Activated CD4-positive, alpha-beta T cell treated with anti-CD3 and anti-CD28 coated beads for 36 hours (primary cell): ENCODE results near the gene DSCAML1. TPM values are rescaled to one million over a fixed set of nuclear protein-coding genes. Genes with fewer than 3 reads are reported as not detected.

Experiments
- ATAC-seq: fragments of 200-7000 bp; cut with Tn5 transposase; one replicate; pipeline ENCODE4 v1.10.0; 2021; ENCODE audit warnings: mild to moderate bottlenecking, moderate library complexity
- CTCF ChIA-PET: fragments of 350-600 bp; sonication (Branson Sonifier 250); formaldehyde crosslinking; loops from one replicate; lab custom pipeline; 2021; ENCODE audit warnings: antibody characterized with exemption; lab: Charles Lee
- POLR2A ChIA-PET: fragments of 350-600 bp; sonication (Branson Sonifier 250); formaldehyde crosslinking; loops from one replicate; lab custom pipeline; 2021; ENCODE audit warnings: antibody characterized with exemption, inconsistent platforms; lab: Charles Lee
- DNase-seq: peaks from one replicate; pipeline ENCODE4 v3.0.0-alpha.2; 2020
- H3K27ac Mint-ChIP-seq: one replicate; pipeline ENCODE4 v1.8.0; 2021; ENCODE audit warnings: mixed read lengths
- H3K27me3 Mint-ChIP-seq: one replicate; pipeline ENCODE4 v1.8.0; 2021; ENCODE audit warnings: mixed read lengths
- H3K36me3 Mint-ChIP-seq: one replicate; pipeline ENCODE4 v1.8.0; 2021; ENCODE audit warnings: low read depth, mixed read lengths
- H3K4me1 Mint-ChIP-seq: one replicate; pipeline ENCODE4 v1.8.0; 2021; ENCODE audit warnings: mixed read lengths
- H3K4me3 Mint-ChIP-seq: one replicate; pipeline ENCODE4 v1.8.0; 2021; ENCODE audit warnings: mild to moderate bottlenecking, moderate library complexity, mixed read lengths
- H3K9me3 Mint-ChIP-seq: one replicate; pipeline ENCODE4 v1.8.0; 2021; ENCODE audit warnings: low read depth, mixed read lengths
- intact Hi-C, 2 experiments: fragments of 100-400 bp; cut with DNase I in 1 of 2; cut with micrococcal nuclease in 1 of 2; formaldehyde crosslinking; loops; one replicate each; pipeline versions ENCODE4 v1.14.2 to v1.15.1; 2022 to 2024; cut with DNase I, micrococcal nuclease
- total RNA-seq, 2 experiments: library from RNA; stranded (reverse); gene quantifications; one replicate each; pipeline ENCODE4 v1.2.3, GENCODE V29; 2021

Gene DSCAML1
- total RNA-seq, 2 experiments from 2014 or later = 0.05 to 0.67 TPM

DNA sequence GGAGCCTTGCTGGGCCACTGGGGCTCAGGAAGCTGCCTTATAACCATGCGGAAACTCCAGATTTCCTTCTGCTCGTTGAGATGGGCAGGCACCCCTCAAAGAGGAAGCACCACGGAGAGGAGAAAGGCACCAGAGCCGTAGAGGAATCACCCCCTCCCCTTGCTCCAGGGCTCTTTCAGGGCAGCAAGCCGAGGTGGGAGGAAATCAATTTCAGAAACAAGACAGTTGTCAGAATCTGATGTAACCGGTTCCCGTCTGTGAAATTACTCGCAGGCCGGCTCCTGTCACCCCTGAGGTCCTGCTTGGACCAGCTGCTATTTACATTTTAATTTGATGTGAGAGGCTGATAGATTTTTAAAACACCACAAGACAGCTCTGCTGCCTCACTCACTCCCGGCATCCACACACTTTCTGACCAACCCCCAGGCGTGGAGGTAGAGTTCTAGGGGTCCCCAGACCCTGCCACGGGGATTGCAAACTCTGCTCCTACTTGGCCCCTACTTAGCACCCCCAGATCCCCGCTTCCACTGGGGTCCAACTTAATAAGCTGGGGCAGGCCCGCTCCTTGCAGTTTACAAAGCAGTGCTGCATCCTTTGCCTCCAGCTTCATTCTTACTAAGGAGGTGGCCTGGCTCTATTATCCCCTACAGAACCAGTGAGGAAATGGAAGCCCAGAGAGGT is 306.9 kb downstream of the DSCAML1 start:
- Mint-ChIP-seq H3K4me3 (no peak overlapping the region), H3K36me3 (no peaks in the 10 kb centered on the region), H3K4me1 (no peaks in the 10 kb centered on the region), H3K27me3 (peaks cover 6% of the 10 kb centered on the region), H3K9me3 (no peaks in the 10 kb centered on the region), H3K27ac (no peak overlapping the region)
- POLR2A ChIA-PET = no interaction called here
- CTCF ChIA-PET = interaction anchor here (1.4 kb wide), 1 partner anchor 64 kb away, joined by 5 read pairs; no protein-coding TSS in a partner anchor
- ATAC-seq (no peak), DNase-seq (no peak)
- intact Hi-C loops = no loop called here

DNA sequence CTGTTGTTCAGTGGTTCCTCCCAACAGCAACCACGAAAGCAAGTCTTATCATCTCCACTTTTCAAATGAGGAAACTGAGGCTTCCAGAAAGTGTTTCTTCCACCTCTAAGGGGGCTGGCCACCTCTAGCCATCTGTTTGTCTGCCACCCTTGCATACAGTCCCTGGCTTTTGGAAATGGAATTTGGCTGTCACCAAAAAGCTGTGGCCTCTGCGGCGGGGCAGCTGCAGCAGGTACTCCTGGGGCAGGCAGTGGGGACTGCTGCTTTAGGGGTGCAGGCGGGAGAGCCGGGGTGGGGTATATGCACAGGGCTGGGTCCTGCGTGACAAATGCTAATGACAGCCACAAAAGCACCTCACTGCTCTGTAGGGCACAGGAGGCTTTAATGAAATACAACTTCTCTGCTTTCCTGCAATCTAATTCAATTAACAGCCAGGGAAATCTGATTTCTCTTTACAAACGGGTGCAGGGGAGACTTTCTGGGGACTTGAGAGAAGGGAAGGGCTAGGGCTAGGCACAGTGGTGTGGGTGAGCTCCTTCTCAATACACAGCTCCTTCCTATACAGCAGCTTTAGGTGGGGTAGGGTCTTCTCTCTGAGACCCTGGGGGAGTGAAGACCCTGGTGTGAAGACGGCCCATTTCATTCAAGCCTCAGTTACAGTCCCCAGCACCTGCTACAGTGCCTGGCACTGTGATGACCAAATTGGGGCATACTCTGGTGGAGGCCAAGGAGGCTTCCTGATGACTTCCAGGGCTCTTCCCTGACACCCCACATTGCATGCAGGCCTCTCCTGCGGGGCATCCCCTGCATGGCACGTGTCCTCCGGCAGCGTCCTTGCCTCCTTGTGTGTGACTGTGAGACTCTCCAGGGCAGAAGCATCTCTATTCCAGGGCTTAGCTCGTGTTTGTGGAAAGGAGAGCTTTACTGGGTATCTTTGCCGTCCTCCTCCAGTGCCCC is 307.7 kb downstream of the DSCAML1 start:
- Mint-ChIP-seq H3K27me3 (peaks cover 6% of the 10 kb centered on the region), H3K27ac (no peak overlapping the region), H3K4me3 (no peak overlapping the region), H3K4me1 (no peaks in the 10 kb centered on the region), H3K36me3 (no peaks in the 10 kb centered on the region), H3K9me3 (no peaks in the 10 kb centered on the region)
- DNase-seq = no peak
- ChIA-PET CTCF (interaction anchor here (1.4 kb wide), 1 partner anchor 63 kb away, joined by 5 read pairs; no protein-coding TSS in a partner anchor), POLR2A (no interaction called here)
- ATAC-seq = no peak
- intact Hi-C loops = no loop called here

DNA sequence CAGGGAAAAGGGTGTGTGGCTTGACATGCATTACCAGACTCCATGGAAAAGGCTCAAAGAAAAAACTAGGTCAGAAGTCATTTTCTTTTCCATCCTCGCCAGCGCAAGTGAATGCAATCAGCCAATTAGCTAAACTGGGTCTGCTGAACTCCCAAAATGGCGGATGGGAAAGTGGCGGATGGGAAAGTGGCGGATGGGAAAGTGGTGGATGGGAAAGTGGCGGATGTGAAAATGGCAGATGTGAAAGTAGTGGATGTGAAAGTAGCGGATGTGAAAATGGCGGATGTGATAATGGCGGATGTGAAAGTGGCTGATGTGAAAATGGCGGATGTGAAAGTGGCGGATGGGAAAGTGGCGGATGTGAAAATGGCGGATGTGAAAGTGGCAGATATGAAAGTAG is 311.0 kb downstream of the DSCAML1 start:
- ATAC-seq = no peak
- no peaks in the 10 kb centered on the region for H3K36me3 Mint-ChIP-seq
- intact Hi-C loops = no loop called here
- H3K4me1 Mint-ChIP-seq = no peaks in the 10 kb centered on the region
- no peak overlapping the region for H3K4me3 Mint-ChIP-seq
- ChIA-PET CTCF (no interaction called here), POLR2A (no interaction called here)
- H3K27me3 Mint-ChIP-seq = peaks cover 6% of the 10 kb centered on the region
- no peak for DNase-seq
- H3K27ac Mint-ChIP-seq = no peak overlapping the region
- no peaks in the 10 kb centered on the region for H3K9me3 Mint-ChIP-seq

DNA sequence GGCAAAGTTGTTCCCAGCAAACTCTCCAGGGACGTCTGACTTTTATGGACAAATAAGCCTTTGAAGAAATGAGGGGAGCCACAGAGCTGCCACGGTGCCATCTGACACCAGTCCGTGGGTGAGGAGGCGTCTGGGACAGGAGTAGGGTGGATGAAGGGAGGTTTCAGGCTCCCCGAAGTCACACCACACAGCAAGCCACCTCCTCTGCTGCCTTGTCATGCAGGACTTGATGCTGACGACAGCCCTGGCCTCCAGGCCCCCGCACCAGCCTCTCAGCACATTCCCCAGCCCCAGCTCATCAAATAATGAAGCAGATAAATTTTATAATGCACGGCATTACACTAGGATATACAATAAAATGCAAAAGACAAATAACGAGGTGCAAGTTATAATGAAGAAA is 312.9 kb downstream of the DSCAML1 start:
- no peak for ATAC-seq
- no peaks in the 10 kb centered on the region for H3K9me3 Mint-ChIP-seq
- H3K36me3 Mint-ChIP-seq = no peaks in the 10 kb centered on the region
- POLR2A ChIA-PET = no interaction called here
- no peaks in the 10 kb centered on the region for H3K27me3 Mint-ChIP-seq
- H3K4me3 Mint-ChIP-seq = no peak overlapping the region
- CTCF ChIA-PET = interaction anchor here (1.2 kb wide), 1 partner anchor 58 kb away, joined by 7 read pairs; no protein-coding TSS in a partner anchor
- H3K4me1 Mint-ChIP-seq = no peaks in the 10 kb centered on the region
- no peak for DNase-seq
- intact Hi-C loops = no loop called here
- no peak overlapping the region for H3K27ac Mint-ChIP-seq

DNA sequence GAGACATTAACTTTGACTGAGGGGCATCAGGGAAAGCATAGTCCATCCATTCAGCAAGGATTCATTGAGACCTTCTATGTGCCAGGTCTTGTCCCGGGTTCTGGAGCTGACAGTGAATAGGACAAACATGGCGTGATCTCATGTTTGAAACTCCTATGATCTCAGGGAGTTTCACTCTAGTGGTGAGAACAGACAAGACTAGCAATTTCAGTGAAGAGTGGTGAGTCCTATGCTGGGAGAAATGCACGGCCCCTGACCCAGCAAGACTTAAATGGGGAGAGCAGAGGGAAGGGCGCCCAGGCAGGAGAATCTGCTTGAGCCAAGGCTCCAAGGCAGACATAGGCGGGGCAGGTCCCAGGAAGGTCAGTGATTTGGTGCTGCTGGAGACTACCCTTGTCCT is 313.6 kb downstream of the DSCAML1 start:
- POLR2A ChIA-PET = no interaction called here
- no peak overlapping the region for H3K4me3 Mint-ChIP-seq

DNA sequence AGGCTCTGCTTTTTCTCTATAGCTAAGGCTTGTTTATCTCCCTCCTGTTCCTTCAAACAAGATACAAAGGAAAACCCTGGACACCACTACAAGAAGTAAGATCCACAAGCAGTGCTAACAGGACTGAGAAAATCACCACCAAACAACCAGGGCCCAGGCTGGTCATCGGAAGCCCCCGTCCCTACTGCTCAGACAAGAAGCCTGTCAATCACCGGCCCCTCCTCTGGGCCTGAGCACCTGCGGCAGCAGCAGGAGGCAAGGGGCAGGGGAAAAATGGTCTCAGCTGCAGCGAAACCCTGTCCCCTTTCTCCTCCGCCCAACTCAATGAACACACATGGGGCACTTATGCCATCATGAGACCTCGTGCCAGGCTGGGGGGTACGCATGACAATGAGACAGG is 314.1 kb downstream of the DSCAML1 start:
- no peak overlapping the region for H3K27ac Mint-ChIP-seq

More for the DNA sequence above, 313.6 kb downstream of the DSCAML1 start:
- Mint-ChIP-seq H3K27me3 (no peaks in the 10 kb centered on the region), H3K36me3 (no peaks in the 10 kb centered on the region), H3K4me1 (no peaks in the 10 kb centered on the region), H3K9me3 (no peaks in the 10 kb centered on the region), H3K27ac (no peak overlapping the region)
- DNase-seq (no peak), ATAC-seq (no peak)
- intact Hi-C loops = no loop called here
- CTCF ChIA-PET = interaction anchor here (1.2 kb wide), 1 partner anchor 57 kb away, joined by 7 read pairs; no protein-coding TSS in a partner anchor

DNA sequence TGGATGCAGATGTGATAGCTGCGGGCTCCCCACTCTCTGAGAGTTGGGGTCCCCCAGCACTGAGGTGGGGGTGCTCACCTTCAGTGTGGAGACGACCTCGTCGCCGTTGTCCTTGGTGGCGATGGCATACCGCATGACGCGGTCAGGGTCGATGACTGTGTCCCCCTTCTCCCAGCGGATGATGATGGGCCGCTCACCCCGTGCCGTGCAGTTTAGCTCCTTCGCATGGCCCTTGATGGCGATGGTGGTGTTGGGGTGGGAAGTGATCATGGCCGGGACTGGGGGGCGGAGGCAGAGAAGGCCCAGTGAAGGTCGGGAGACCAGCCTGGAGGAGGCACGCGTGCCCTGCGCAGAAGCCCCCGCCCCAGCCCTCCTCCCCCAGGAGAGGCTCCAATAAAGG is 315.1 kb downstream of the DSCAML1 start:
- no peaks in the 10 kb centered on the region for H3K9me3 Mint-ChIP-seq
- H3K36me3 Mint-ChIP-seq = no peaks in the 10 kb centered on the region
- intact Hi-C loops = no loop called here
- ChIA-PET POLR2A (no interaction called here), CTCF (interaction anchor here (3.1 kb wide), 1 partner anchor 56 kb away, joined by 15 read pairs; no protein-coding TSS in a partner anchor)
- H3K4me1 Mint-ChIP-seq = no peaks in the 10 kb centered on the region
- H3K27me3 Mint-ChIP-seq = no peaks in the 10 kb centered on the region
- ATAC-seq (no peak), DNase-seq (no peak)
- H3K4me3 Mint-ChIP-seq = no peak overlapping the region
- H3K27ac Mint-ChIP-seq = no peak overlapping the region

More for the DNA sequence above, 314.1 kb downstream of the DSCAML1 start:
- DNase-seq (no peak), ATAC-seq (no peak)
- H3K27me3 Mint-ChIP-seq = no peaks in the 10 kb centered on the region
- POLR2A ChIA-PET = no interaction called here
- no peak overlapping the region for H3K4me3 Mint-ChIP-seq
- H3K4me1 Mint-ChIP-seq = no peaks in the 10 kb centered on the region
- H3K36me3 Mint-ChIP-seq = no peaks in the 10 kb centered on the region
- H3K9me3 Mint-ChIP-seq = no peaks in the 10 kb centered on the region
- intact Hi-C loops = no loop called here
- CTCF ChIA-PET = no interaction called here

DNA sequence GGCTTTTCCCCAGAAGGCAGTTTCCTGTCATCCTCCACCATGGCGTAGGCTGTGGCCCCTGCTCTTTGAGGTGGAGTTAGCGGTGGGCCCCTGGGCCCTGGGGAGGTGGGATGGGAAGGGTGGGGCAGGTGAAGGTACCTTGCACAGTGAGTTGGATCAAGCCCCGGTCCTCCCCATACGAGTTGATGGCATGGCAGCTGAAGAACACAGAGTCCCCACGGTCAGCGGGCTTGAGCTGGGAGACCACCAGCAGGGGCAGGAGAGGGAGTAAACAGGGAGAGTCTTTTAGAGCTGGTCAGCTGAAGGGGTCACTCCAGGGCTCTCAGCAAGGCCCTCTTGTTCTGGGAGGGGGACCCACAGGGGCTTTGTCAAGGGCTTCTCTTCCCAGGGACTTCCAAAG is 316.0 kb downstream of the DSCAML1 start:
- no peak overlapping the region for H3K27ac Mint-ChIP-seq
- no peaks in the 10 kb centered on the region for H3K36me3 Mint-ChIP-seq
- intact Hi-C loops = no loop called here
- H3K4me3 Mint-ChIP-seq = no peak overlapping the region
- H3K27me3 Mint-ChIP-seq = no peaks in the 10 kb centered on the region
- no peak for ATAC-seq
- CTCF ChIA-PET = interaction anchor here (0.6 to 3.1 kb wide), 3 partner anchors 55 to 200 kb away, joined by 3 to 15 read pairs (median 3); no protein-coding TSS in a partner anchor
- no peak for DNase-seq
- H3K9me3 Mint-ChIP-seq = no peaks in the 10 kb centered on the region
- H3K4me1 Mint-ChIP-seq = no peaks in the 10 kb centered on the region
- POLR2A ChIA-PET = no interaction called here

DNA sequence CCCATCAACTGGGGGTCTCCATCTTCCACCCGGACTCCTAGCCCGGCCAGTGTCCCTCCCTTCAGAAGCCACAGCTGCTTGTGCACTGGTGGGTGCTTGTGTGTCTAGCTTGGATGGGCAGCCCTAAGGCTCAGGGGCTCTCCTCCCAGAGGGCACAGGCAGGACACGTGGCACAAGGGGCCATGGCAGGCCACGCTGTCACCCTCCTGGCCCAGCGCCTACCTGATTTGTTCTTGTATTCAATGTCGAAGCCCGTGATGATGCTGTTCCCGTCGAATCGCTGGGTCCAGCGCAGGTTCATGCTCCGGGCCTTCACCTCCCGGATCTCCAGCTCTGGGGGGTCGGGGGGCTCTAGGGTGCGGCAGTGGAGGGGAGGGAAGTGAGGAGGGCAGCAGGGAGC is 316.8 kb downstream of the DSCAML1 start:
- POLR2A ChIA-PET = no interaction called here

DNA sequence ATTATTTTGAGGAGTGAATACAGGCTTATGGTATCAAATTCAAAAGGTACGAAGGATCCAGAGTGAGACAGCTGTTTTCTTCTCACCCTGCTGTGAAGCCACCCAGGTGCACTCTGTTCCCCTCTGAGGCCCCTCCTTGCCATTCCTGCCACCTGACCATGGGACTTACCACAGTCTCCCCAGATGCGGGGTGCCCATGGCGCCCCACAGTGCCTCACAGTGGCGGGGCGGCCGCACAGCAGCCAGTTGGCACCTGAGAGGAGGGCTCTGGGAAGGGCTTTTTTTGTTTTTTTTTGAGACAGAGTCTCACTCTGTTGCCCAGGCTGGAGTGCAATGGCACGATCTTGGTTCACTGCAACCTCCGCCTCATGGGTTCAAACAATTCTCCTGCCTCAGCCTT is 317.6 kb downstream of the DSCAML1 start:
- CTCF ChIA-PET = interaction anchor here (0.6 to 3.1 kb wide), 6 partner anchors 24 to 328 kb away, joined by 3 to 15 read pairs (median 3); no protein-coding TSS in a partner anchor
- no peaks in the 10 kb centered on the region for H3K4me1 Mint-ChIP-seq
- peak; percentile 48 for DNase-seq
- no peaks in the 10 kb centered on the region for H3K27me3 Mint-ChIP-seq
- intact Hi-C loops = loop anchor here (1.0 to 5.0 kb wide), 3 partner anchors 36 to 53 kb away; no protein-coding TSS in a partner anchor
- H3K36me3 Mint-ChIP-seq = no peaks in the 10 kb centered on the region
- ATAC-seq = peak; percentile 75
- H3K27ac Mint-ChIP-seq = no peak overlapping the region
- POLR2A ChIA-PET = no interaction called here
- H3K9me3 Mint-ChIP-seq = no peaks in the 10 kb centered on the region
- H3K4me3 Mint-ChIP-seq = no peak overlapping the region

More for the DNA sequence above, 316.8 kb downstream of the DSCAML1 start:
- CTCF ChIA-PET = interaction anchor here (0.6 to 3.1 kb wide), 5 partner anchors 23 to 201 kb away, joined by 3 to 15 read pairs (median 3); no protein-coding TSS in a partner anchor
- Mint-ChIP-seq H3K4me1 (no peaks in the 10 kb centered on the region), H3K27ac (no peak overlapping the region), H3K27me3 (no peaks in the 10 kb centered on the region), H3K9me3 (no peaks in the 10 kb centered on the region), H3K4me3 (no peak overlapping the region), H3K36me3 (no peaks in the 10 kb centered on the region)
- no peak for DNase-seq
- intact Hi-C loops = no loop called here
- ATAC-seq = no peak

DNA sequence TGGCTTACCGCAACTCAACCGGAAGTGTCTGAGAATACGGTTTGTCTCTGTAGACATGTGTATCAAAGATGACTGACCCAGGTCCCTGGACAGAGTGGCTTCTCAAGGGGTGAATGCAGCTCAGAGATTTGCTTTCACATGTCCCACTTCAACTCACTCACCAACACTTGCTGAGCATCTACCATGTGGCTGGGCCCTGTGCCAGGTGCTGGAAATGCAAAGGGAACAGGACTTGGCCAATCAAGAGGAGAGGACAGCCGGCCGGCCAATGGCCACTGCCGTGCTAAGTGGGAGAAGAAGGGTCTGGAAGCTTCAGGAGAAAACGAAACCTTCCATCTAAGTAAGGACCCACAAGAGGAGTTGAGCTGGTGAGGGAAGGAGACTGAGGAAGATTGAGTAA is 318.1 kb downstream of the DSCAML1 start:
- intact Hi-C loops = loop anchor here (1.0 to 5.0 kb wide), 3 partner anchors 36 to 53 kb away; no protein-coding TSS in a partner anchor
- no peak overlapping the region for H3K27ac Mint-ChIP-seq
- ATAC-seq = no peak
- no peak for DNase-seq
- H3K4me3 Mint-ChIP-seq = no peak overlapping the region
- no peaks in the 10 kb centered on the region for H3K36me3 Mint-ChIP-seq
- POLR2A ChIA-PET = no interaction called here
- CTCF ChIA-PET = interaction anchor here (0.7 to 1.4 kb wide), 3 partner anchors 35 to 297 kb away, joined by 3 read pairs; no protein-coding TSS in a partner anchor
- H3K9me3 Mint-ChIP-seq = no peaks in the 10 kb centered on the region
- no peaks in the 10 kb centered on the region for H3K27me3 Mint-ChIP-seq
- H3K4me1 Mint-ChIP-seq = no peaks in the 10 kb centered on the region
